CD4-positive, alpha-beta T cell (primary cell): ENCODE data around the gene FBXL17. TPM values are rescaled to one million over a fixed set of nuclear protein-coding genes. Genes with fewer than 3 reads are reported as not detected.

Experiments used
- ATAC-seq: fragments of 200-7000 bp; cut with Tn5 transposase; one replicate; pipeline ENCODE4 v1.10.0; 2022; ENCODE audit warnings: mild to moderate bottlenecking; ENCODE audit not compliant: poor library complexity
- CTCF ChIA-PET: fragments of 350-600 bp; sonication (Branson Sonifier 250); formaldehyde crosslinking; loops from one replicate; lab custom pipeline; 2021; ENCODE audit warnings: antibody characterized with exemption, inconsistent platforms; lab: Charles Lee
- POLR2A ChIA-PET: fragments of 350-600 bp; sonication (Branson Sonifier 250); formaldehyde crosslinking; loops from one replicate; lab custom pipeline; 2021; ENCODE audit warnings: antibody characterized with exemption, inconsistent platforms; lab: Charles Lee
- DNase-seq, 14 experiments: peaks; one replicate each; pipeline ENCODE4 v3.0.0-alpha.2; 2013 to 2020; ENCODE audit warnings: mixed read lengths in 2 of 14
- H3K27ac ChIP-seq, 2 donors: one replicate each; pipeline versions ENCODE4 v1.5.1 to v1.7.0; 2013; ENCODE audit warnings: low read length in 2 of 2, low read depth in 1 of 2, mild to moderate bottlenecking in 1 of 2
- H3K27me3 ChIP-seq, 2 experiments: 1 replicate in 1 of 2; 2 replicates in 1 of 2; pipeline versions ENCODE4 v1.6.1 to v1.7.0; 2013; ENCODE audit warnings: low read length in 2 of 2, control low read depth in 1 of 2, mild to moderate bottlenecking in 1 of 2, moderate library complexity in 1 of 2; ENCODE audit not compliant: insufficient read depth in 2 of 2, control insufficient read depth in 1 of 2
- H3K36me3 ChIP-seq: one replicate; pipeline ENCODE4 v1.6.1; 2013; ENCODE audit warnings: low read length, control low read depth; ENCODE audit not compliant: insufficient read depth
- H3K4me1 ChIP-seq: one replicate; pipeline ENCODE4 v1.6.1; 2013; ENCODE audit warnings: low read length, control low read depth; ENCODE audit not compliant: insufficient read depth
- H3K4me3 ChIP-seq: one replicate; pipeline ENCODE4 v1.5.1; 2013; ENCODE audit warnings: mild to moderate bottlenecking, low read length, moderate library complexity
- H3K9me3 ChIP-seq, 2 experiments: 1 replicate in 1 of 2; 2 replicates in 1 of 2; pipeline versions ENCODE4 v1.6.1 to v1.7.0; 2013; ENCODE audit warnings: low read length in 2 of 2, mild to moderate bottlenecking in 2 of 2, control low read depth in 1 of 2, moderate library complexity in 1 of 2; ENCODE audit not compliant: control insufficient read depth in 1 of 2, insufficient read depth in 1 of 2
- H3K27ac Mint-ChIP-seq: one replicate; pipeline ENCODE4 v1.8.0; 2020; ENCODE audit warnings: mixed read lengths
- H3K27me3 Mint-ChIP-seq: one replicate; pipeline ENCODE4 v1.8.0; 2021; ENCODE audit warnings: mixed read lengths
- H3K36me3 Mint-ChIP-seq: one replicate; pipeline ENCODE4 v1.8.0; 2021; ENCODE audit warnings: low read depth, mixed read lengths
- H3K4me1 Mint-ChIP-seq: one replicate; pipeline ENCODE4 v1.8.0; 2021; ENCODE audit warnings: low read depth, mixed read lengths
- H3K4me3 Mint-ChIP-seq: one replicate; pipeline ENCODE4 v1.8.0; 2020; ENCODE audit warnings: mild to moderate bottlenecking, mixed read lengths
- H3K9me3 Mint-ChIP-seq: one replicate; pipeline ENCODE4 v1.8.0; 2020; ENCODE audit warnings: mixed read lengths
- intact Hi-C, 2 experiments: fragments of 100-400 bp; cut with DNase I in 1 of 2; cut with micrococcal nuclease in 1 of 2; formaldehyde crosslinking; loops; one replicate each; pipeline versions ENCODE4 v1.15.1 to v1.9.0; 2023 to 2025; cut with DNase I, micrococcal nuclease
- total RNA-seq, 174 experiments: library from RNA in 2 of 174; stranded (reverse) in 2 of 174; gene quantifications; one replicate each; pipeline ENCODE4 v1.2.3 and lab custom pipeline; 2021 to 2026
- TF ChIP-seq, protein P1 (sequence below): fragments of 200-600 bp; IDR thresholded peaks from one replicate; pipeline ENCODE4 v1.8.0; 2022; ENCODE audit warnings: antibody characterized with exemption, mild to moderate bottlenecking

FBXL17 gene
- total RNA-seq, 2 experiments from 2014 or later: 17.9 to 21.1 TPM

DNA sequence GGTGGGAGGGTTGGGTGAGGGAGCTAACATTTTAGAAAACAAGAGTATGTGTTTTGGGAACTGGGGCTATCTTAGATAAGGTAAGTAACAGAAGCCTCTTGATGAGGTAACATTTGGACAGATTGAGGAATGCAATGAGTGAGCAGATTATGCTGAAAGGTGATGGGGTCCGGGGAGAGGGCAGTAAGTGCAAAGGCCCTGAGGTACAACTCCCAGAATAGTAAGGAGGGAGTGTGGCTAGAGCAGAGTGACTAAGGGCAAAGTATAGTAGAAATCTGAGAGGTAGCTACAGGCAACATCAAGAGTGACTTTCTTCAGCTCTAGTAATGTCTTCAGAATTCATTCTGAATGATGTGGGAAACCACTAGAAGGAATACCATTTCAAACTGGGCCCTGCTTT lies 38.9 kb upstream of the FBXL17 start:
- CTCF ChIA-PET: no interaction called here
- TF ChIP-seq, protein P1, sequence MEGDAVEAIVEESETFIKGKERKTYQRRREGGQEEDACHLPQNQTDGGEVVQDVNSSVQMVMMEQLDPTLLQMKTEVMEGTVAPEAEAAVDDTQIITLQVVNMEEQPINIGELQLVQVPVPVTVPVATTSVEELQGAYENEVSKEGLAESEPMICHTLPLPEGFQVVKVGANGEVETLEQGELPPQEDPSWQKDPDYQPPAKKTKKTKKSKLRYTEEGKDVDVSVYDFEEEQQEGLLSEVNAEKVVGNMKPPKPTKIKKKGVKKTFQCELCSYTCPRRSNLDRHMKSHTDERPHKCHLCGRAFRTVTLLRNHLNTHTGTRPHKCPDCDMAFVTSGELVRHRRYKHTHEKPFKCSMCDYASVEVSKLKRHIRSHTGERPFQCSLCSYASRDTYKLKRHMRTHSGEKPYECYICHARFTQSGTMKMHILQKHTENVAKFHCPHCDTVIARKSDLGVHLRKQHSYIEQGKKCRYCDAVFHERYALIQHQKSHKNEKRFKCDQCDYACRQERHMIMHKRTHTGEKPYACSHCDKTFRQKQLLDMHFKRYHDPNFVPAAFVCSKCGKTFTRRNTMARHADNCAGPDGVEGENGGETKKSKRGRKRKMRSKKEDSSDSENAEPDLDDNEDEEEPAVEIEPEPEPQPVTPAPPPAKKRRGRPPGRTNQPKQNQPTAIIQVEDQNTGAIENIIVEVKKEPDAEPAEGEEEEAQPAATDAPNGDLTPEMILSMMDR: no peak

DNA sequence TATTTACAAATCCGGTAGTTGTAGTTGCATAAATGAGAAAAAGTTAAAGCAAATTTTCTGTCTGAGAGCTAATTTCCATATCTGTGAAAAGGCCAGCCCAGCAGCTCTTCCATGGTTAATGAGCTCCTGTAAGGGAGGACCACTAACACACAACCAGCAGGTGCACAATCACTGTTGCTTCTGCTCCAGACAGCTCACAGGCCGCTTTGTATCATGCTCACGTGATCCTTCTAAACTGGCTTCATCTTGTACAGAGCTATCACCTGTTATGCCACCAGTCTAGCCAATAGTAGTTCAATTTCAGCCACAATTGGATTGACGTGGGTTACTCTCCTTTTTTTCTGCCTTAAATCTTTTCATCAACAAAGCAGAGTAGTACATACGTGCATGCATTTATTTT lies 38.3 kb upstream of the FBXL17 start:
- peaks cover 0 to 12% of the 10 kb centered on the region in 2 experiments for H3K9me3 ChIP-seq
- ATAC-seq: no peak
- TF ChIP-seq, protein P1: no peak
- no peak overlapping the region for H3K27ac ChIP-seq
- H3K4me1 Mint-ChIP-seq: no peaks in the 10 kb centered on the region
- no peak overlapping the region for H3K27ac Mint-ChIP-seq
- no peaks in the 10 kb centered on the region for H3K36me3 ChIP-seq
- intact Hi-C loops: no loop called here
- no peak for DNase-seq
- H3K9me3 Mint-ChIP-seq: peaks cover 13% of the 10 kb centered on the region
- peaks cover 17% of the 10 kb centered on the region for H3K27me3 Mint-ChIP-seq
- H3K36me3 Mint-ChIP-seq: no peaks in the 10 kb centered on the region
- CTCF ChIA-PET: no interaction called here
- no peaks in the 10 kb centered on the region for H3K4me1 ChIP-seq
- no peak overlapping the region for H3K4me3 ChIP-seq
- H3K27me3 ChIP-seq: no peaks in the 10 kb centered on the region
- H3K4me3 Mint-ChIP-seq: no peak overlapping the region
- POLR2A ChIA-PET: no interaction called here

More for the DNA sequence above, 38.9 kb upstream of the FBXL17 start:
- H3K36me3 Mint-ChIP-seq: no peaks in the 10 kb centered on the region
- H3K4me3 ChIP-seq: no peak overlapping the region
- no peaks in the 10 kb centered on the region for H3K4me1 Mint-ChIP-seq
- ATAC-seq (no peak), DNase-seq (no peak)
- H3K4me1 ChIP-seq: no peaks in the 10 kb centered on the region
- H3K9me3 ChIP-seq: peaks cover 0 to 12% of the 10 kb centered on the region in 2 experiments
- intact Hi-C loops: no loop called here
- no peaks in the 10 kb centered on the region for H3K36me3 ChIP-seq
- no peak overlapping the region for H3K27ac ChIP-seq
- POLR2A ChIA-PET: no interaction called here
- H3K9me3 Mint-ChIP-seq: peaks cover 13% of the 10 kb centered on the region
- no peaks in the 10 kb centered on the region for H3K27me3 ChIP-seq
- H3K4me3 Mint-ChIP-seq: no peak overlapping the region
- H3K27ac Mint-ChIP-seq: no peak overlapping the region
- peaks cover 20% of the 10 kb centered on the region for H3K27me3 Mint-ChIP-seq

DNA sequence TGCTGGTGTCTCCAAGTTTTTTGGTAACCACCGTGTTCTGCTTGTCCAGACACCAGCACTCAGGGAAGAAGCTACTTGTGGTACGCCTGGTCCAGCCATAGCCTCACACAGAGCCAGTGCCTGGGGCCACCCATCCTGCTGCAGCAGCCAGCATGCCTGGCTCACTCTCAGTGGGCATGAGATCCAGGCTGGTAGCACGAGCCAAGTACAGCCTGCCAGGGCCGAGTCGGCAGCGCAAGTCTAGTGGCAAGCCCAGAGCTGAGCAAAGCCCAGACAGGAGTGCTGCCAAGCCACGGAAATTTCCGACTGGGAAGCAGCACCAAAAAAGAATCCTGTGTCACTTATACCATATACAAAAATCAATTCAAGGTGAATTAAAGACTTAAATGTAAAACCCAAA lies 36.3 kb upstream of the FBXL17 start:
- Histone ChIP-seq H3K4me3 (no peak overlapping the region), H3K27me3 (no peaks in the 10 kb centered on the region), H3K36me3 (no peaks in the 10 kb centered on the region), H3K9me3 (peaks cover 0 to 12% of the 10 kb centered on the region in 2 experiments), H3K27ac (no peak overlapping the region), H3K4me1 (no peaks in the 10 kb centered on the region)
- intact Hi-C loops: no loop called here
- POLR2A ChIA-PET: no interaction called here
- no peaks in the 10 kb centered on the region for H3K4me1 Mint-ChIP-seq
- no peak for ATAC-seq
- CTCF ChIA-PET: no interaction called here
- peaks cover 23% of the 10 kb centered on the region for H3K27me3 Mint-ChIP-seq
- no peak overlapping the region for H3K27ac Mint-ChIP-seq
- no peak overlapping the region for H3K4me3 Mint-ChIP-seq
- TF ChIP-seq, protein P1: no peak
- no peak for DNase-seq
- peaks cover 7% of the 10 kb centered on the region for H3K9me3 Mint-ChIP-seq
- H3K36me3 Mint-ChIP-seq: no peaks in the 10 kb centered on the region
